Measurements from ENCODE around the gene KCNJ9.
"Not testable (repeated sequence)": the region's sequence is repeated elsewhere in the genome, so short reads cannot be mapped to it uniquely, and the experiment has no call there.

Gene KCNJ9

GRCh38 chr1:160125746-160126145 is 44.4 kb downstream of the KCNJ9 start:
- DNase-seq (ENCODE audit: low read depth in 3 of 3), result no peak

- DNase-seq (ENCODE audit: low read depth in 3 of 3), result not testable (repeated sequence)
Measured at GRCh38 chr1:160126342-160126741, 45.0 kb downstream of the KCNJ9 start.

GRCh38 chr1:160127381-160127780 is 46.0 kb downstream of the KCNJ9 start:
- DNase-seq (ENCODE audit: low read depth in 3 of 3), result no peak

- no peak for DNase-seq (ENCODE audit: low read depth in 3 of 3)
Measured at GRCh38 chr1:160127865-160128523, 46.7 kb downstream of the KCNJ9 start.

GRCh38 chr1:160128636-160129035 is 47.3 kb downstream of the KCNJ9 start:
- DNase-seq (ENCODE audit: low read depth in 3 of 3), result no peak

GRCh38 chr1:160129046-160129445 is 47.7 kb downstream of the KCNJ9 start:
- DNase-seq (ENCODE audit: low read depth in 3 of 3), result no peak

- DNase-seq (ENCODE audit: low read depth in 3 of 3), result no peak
Measured at GRCh38 chr1:160129558-160129957, 48.2 kb downstream of the KCNJ9 start.

GRCh38 chr1:160129966-160130365 is 48.6 kb downstream of the KCNJ9 start:
- no peak for DNase-seq (ENCODE audit: low read depth in 3 of 3)

GRCh38 chr1:160130486-160130885 is 49.1 kb downstream of the KCNJ9 start:
- DNase-seq (ENCODE audit: low read depth in 3 of 3), result no peak

GRCh38 chr1:160130939-160131338 is 49.6 kb downstream of the KCNJ9 start:
- DNase-seq (ENCODE audit: low read depth in 3 of 3), result no peak

GRCh38 chr1:160131803-160132565 is 50.6 kb downstream of the KCNJ9 start:
- DNase-seq (ENCODE audit: low read depth in 3 of 3), result no peak

GRCh38 chr1:160133990-160134770 is 52.8 kb downstream of the KCNJ9 start:
- no peak for DNase-seq (ENCODE audit: low read depth in 3 of 3)

- DNase-seq (ENCODE audit: low read depth in 3 of 3), result no peak
Measured at GRCh38 chr1:160134791-160135572, 53.6 kb downstream of the KCNJ9 start.

- no peak for DNase-seq (ENCODE audit: low read depth in 3 of 3)
Measured at GRCh38 chr1:160136121-160136925, 55.0 kb downstream of the KCNJ9 start.

GRCh38 chr1:160136926-160137200 is 55.5 kb downstream of the KCNJ9 start:
- DNase-seq (ENCODE audit: low read depth in 3 of 3), result no peak

- DNase-seq (ENCODE audit: low read depth in 3 of 3), result no peak
Measured at GRCh38 chr1:160137216-160137862, 56.0 kb downstream of the KCNJ9 start.

GRCh38 chr1:160139840-160140239 is 58.5 kb downstream of the KCNJ9 start:
- DNase-seq (ENCODE audit: low read depth in 3 of 3), result no peak

Measured in stimulated activated CD4-positive, alpha-beta T cell treated with anti-CD3 and anti-CD28 coated beads, TNF-alpha, amount 100 ng/mL, for 4 hours (primary cell).